Kidney (tissue), 14 donors: Measurements from ENCODE around the gene CEP89. TPM values are rescaled to one million over a fixed set of nuclear protein-coding genes. Genes with fewer than 3 reads are reported as not detected.
A peak's percentile ranks its signal among the peaks of the same experiment; 100 is the strongest.
"Not testable (repeated sequence)": the region's sequence is repeated elsewhere in the genome, so short reads cannot be mapped to it uniquely, and the experiment has no call there.

ENCODE experiments used
- DNase-seq, 5 donors: peaks; one replicate each; pipeline ENCODE4 v3.0.0-alpha.2; 2013 to 2020
- FAIRE-seq: peaks from 2 replicates; lab custom pipeline; 2012; peaks lifted over from hg19 to GRCh38; lab: Jason Lieb, UNC
- H3K27ac ChIP-seq, 2 donors: one replicate each; pipeline ENCODE4 v1.7.0; 2013; ENCODE audit warnings: low read depth in 2 of 2, low read length in 2 of 2, inconsistent platforms in 1 of 2
- H3K27me3 ChIP-seq: one replicate; pipeline ENCODE4 v1.7.1; 2013; ENCODE audit warnings: low read length, inconsistent platforms; ENCODE audit not compliant: control insufficient read depth, insufficient read depth
- H3K36me3 ChIP-seq, 3 donors: one replicate each; pipeline versions ENCODE4 v1.7.0 to v1.7.1; 2013; ENCODE audit warnings: low read length in 3 of 3, control low read depth in 1 of 3, inconsistent platforms in 1 of 3; ENCODE audit not compliant: insufficient read depth in 3 of 3, control insufficient read depth in 2 of 3
- H3K4me1 ChIP-seq, 3 donors: one replicate each; pipeline versions ENCODE4 v1.7.0 to v1.7.1; 2013; ENCODE audit warnings: low read length in 3 of 3, inconsistent platforms in 1 of 3, low read depth in 1 of 3; ENCODE audit not compliant: control insufficient read depth in 2 of 3, insufficient read depth in 2 of 3
- H3K4me3 ChIP-seq, 3 donors: one replicate each; pipeline versions ENCODE4 v1.7.0 to v1.8.1; 2013; ENCODE audit warnings: low read length in 3 of 3, control low read depth in 1 of 3, inconsistent platforms in 1 of 3
- H3K9ac ChIP-seq, 3 donors: one replicate each; pipeline versions ENCODE4 v1.7.0 to v1.7.1; 2013; ENCODE audit warnings: low read length in 3 of 3, control low read depth in 1 of 3, inconsistent platforms in 1 of 3
- H3K9me3 ChIP-seq, 3 donors: one replicate each; pipeline versions ENCODE4 v1.7.0 to v1.7.1; 2013; ENCODE audit warnings: low read length in 3 of 3, control low read depth in 1 of 3, inconsistent platforms in 1 of 3; ENCODE audit not compliant: control insufficient read depth in 2 of 3, insufficient read depth in 1 of 3
- intact Hi-C: fragments of 100-400 bp; cut with DNase I; formaldehyde crosslinking; loops from one replicate; pipeline ENCODE4 v1.11.1; 2022
- polyA plus RNA-seq: library from polyadenylated mRNA; stranded (reverse); fragments of 350-450 nt; fragmentation: Illumina TruSeq; extraction: RNeasy Lipid Tissue Mini Kit (QIAGEN cat#74804); gene quantifications from one replicate; pipeline ENCODE4 v1.2.3, GENCODE V29; 2014; ENCODE audit warnings: low read depth, low replicate concordance; ENCODE audit not compliant: insufficient read depth
- total RNA-seq: library from RNA; stranded (reverse); fragmentation: NEBNext Ultra II Directional; extraction: Animal tissue kit (Norgen Biotek cat#: 25700); gene quantifications from one replicate; pipeline ENCODE4 v1.2.1, GENCODE V29; 2021
- TF ChIP-seq, protein P1 (sequence below): IDR thresholded peaks from 3 replicates; pipeline ENCODE4 v1.5.1; 2012; ENCODE audit warnings: mild to moderate bottlenecking, moderate library complexity, borderline replicate concordance; ENCODE audit not compliant: insufficient read depth; ENCODE audit errors: extremely low read depth
- donor health status: control.
- donor health status: control.
- donor health status: control.
- donor health status: control.
- donor health status: control.
- donor health status: DM: yes; HTN: yes; CAD: no.
- donor health status: Normal renal cell carcinoma (clear cell type).

Gene CEP89
- total and polyA plus RNA-seq, 2 donors from 2014 or later = 12.4 to 24.0 TPM

- Histone ChIP-seq H3K27me3 (no peaks in the 10 kb centered on the region), H3K4me3 (peak overlapping the region in 1 of 3 donors; percentile 37), H3K9me3 (no peaks in the 10 kb centered on the region), H3K4me1 (peaks cover 0 to 8% (median 0%) of the 10 kb centered on the region in 3 donors), H3K27ac (peak overlapping the region; percentile 78 to 79), H3K36me3 (no peaks in the 10 kb centered on the region), H3K9ac (peak overlapping the region in 1 of 3 donors; percentile 58)
- TF ChIP-seq, protein P1, sequence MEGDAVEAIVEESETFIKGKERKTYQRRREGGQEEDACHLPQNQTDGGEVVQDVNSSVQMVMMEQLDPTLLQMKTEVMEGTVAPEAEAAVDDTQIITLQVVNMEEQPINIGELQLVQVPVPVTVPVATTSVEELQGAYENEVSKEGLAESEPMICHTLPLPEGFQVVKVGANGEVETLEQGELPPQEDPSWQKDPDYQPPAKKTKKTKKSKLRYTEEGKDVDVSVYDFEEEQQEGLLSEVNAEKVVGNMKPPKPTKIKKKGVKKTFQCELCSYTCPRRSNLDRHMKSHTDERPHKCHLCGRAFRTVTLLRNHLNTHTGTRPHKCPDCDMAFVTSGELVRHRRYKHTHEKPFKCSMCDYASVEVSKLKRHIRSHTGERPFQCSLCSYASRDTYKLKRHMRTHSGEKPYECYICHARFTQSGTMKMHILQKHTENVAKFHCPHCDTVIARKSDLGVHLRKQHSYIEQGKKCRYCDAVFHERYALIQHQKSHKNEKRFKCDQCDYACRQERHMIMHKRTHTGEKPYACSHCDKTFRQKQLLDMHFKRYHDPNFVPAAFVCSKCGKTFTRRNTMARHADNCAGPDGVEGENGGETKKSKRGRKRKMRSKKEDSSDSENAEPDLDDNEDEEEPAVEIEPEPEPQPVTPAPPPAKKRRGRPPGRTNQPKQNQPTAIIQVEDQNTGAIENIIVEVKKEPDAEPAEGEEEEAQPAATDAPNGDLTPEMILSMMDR = no peak
- DNase-seq (peak in 3 of 5 donors; percentile 33 to 43 (median 40)), FAIRE-seq (no peak)
- intact Hi-C loops = no loop called here
Observed at GRCh38 chr19:32869966-32870573, 101.7 kb downstream of the CEP89 start.

DNA sequence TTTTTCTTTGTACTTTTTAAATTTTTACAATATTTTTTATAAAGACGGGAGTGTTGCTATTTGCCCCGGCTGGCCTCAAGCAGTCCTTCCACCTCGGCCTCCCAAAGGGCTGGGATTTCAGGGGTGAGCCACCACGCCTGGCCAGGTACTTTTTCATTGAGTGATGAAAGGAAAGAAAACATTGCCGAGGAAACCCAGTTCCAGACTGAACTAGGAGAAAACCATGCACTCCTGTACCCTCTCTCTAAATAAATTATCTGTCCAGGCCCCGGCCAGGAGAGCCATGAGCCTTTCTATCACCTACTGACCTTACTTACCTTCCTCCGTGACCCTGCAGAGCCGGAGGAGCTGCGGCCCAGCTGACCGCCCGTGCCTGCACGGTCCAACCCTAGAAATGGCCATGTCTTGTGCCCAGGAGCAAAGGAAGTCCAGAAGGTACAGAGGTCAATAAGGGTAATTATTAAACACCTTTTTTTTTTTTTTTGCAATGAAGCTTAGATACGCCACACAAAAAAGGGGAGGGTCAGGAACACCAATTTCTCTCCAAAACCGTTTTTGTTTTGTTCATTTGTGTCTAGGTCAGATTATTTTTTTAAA lies 102.3 kb downstream of the CEP89 start, which contains the start of gene SLC7A9:
Gene SLC7A9, minus strand, starts transcription at position 399 of the 597 bp plus-strand sequence. CDS start 1,233 bp downstream, outside the sequence.
- H3K27me3 ChIP-seq = no peaks in the 10 kb centered on the region
- H3K27ac ChIP-seq = peak within 1 kb of the TSS; percentile 78 to 79
- intact Hi-C loops = no loop called here
- peaks cover 0 to 8% (median 0%) of the 10 kb centered on the region in 3 donors for H3K4me1 ChIP-seq
- H3K9ac ChIP-seq = peak within 1 kb of the TSS in 1 of 3 donors; percentile 58
- DNase-seq = peak in 2 of 5 donors; percentile 8 to 19
- H3K36me3 ChIP-seq = no peaks in the 10 kb centered on the region
- FAIRE-seq = no peak
- peak within 1 kb of the TSS in 1 of 3 donors; percentile 67 for H3K4me3 ChIP-seq
- TF ChIP-seq, protein P1 = no peak
- H3K9me3 ChIP-seq = no peaks in the 10 kb centered on the region

DNA sequence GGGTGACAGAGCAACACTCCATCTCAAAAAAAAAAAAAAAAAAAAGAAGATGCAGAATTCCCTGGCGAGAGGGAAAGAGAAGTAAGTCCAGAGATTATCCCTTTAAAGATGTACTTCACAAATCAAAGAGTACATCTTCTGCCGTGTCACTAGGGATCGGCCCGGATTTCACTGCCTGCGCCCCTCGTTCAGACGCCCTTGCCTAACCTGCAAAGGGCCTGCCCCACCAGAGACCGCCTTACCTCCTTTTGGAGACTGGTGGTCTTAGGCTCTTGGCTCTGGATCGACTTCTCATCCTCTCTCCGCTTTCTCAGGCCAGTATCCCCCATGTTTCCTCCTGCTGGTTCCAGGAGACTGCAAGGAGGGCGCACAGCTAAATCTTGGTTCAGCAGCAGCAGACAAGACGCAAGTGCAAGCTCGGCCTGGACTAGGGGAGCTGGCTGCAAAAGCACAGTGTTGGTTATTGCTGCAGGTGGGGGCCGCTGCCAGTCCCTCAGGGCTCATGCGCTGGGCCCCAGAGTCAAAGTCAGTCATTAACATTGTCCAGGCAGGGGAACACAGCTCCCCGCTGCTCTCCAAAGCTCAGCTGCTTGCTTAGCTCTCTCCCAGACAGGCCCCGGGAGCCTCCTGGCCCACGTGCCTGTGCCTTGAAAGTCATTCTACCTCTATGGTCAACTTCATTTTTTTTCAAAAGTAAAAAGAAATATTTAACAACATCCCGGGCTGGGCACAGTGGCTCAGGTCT lies 103.4 kb downstream of the CEP89 start:
- TF ChIP-seq, protein P1 = no peak
- intact Hi-C loops = no loop called here
- Histone ChIP-seq H3K36me3 (no peaks in the 10 kb centered on the region), H3K27me3 (no peaks in the 10 kb centered on the region), H3K9me3 (no peaks in the 10 kb centered on the region), H3K27ac (peak overlapping the region; percentile 0 to 32), H3K4me3 (peak overlapping the region in 1 of 3 donors; percentile 67), H3K9ac (no peak overlapping the region), H3K4me1 (peaks cover 0 to 8% (median 0%) of the 10 kb centered on the region in 3 donors)
- FAIRE-seq (no peak), DNase-seq (peak in 3 of 5 donors; percentile 19 to 41 (median 37))

GRCh38 chr19:32867436-32867835 lies 104.3 kb downstream of the CEP89 start:
- H3K36me3 ChIP-seq, H3K27me3 ChIP-seq, DNase-seq, H3K27ac ChIP-seq, FAIRE-seq, H3K4me1 ChIP-seq, H3K9ac ChIP-seq, H3K9me3 ChIP-seq, intact Hi-C loops: not testable (repeated sequence)
- H3K4me3 ChIP-seq = peak overlapping the region in 1 of 3 donors; percentile 53
